ENCODE measurements around the gene CTSW.

Gene CTSW

DNA sequence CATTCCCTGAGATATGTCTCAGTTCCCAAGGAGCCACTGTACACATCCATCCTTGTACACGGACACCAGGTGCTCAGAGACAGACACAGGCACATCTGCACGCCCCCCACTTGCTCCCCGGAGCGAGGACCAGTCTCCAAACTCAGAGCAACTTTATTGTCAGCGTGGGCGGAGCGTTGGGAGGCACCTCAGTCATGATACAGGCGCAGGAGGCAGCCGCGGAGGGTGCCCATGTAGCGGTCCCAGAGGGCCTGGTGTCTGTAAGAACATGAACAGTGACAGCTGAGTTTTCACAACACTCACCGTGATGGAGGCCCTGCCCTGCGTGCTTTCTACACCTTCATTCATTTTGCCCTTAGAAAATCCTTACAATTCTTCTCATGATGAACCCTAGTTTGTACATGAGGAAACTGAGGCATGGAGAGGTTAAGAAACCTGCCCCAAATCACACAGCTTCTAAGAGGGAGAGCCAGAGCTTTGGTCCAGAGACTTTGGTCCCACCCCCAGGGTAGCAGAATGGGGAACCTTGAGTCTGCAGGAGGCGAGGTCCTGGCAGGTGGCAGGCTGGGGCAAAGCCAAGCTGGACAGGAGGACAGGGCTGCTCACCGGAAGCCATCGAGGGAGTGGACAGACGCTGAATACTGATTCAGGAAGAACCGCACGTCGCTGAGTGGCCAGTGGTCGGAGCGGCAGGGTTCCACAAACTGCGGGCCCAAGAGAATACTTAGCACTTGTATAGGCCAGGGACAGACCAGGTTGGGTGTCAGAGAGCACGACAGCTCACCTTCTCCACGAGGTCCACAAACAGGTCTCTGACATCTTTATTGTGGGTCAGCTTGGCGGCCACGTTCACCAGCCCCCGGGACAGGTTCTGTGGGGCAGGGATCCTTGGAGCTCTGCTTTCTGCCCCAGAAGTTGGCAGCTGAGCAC is 4.4 kb downstream of the CTSW start:
- Histone ChIP-seq H3K27me3 (replicated peaks; ENCODE audit: control insufficient read depth, insufficient read depth, low read length) (no peaks in the 10 kb centered on the region), H3K4me3 (replicated peaks; ENCODE audit: low read depth, low read length) (no peak overlapping the region), H3K36me3 (ENCODE audit: control insufficient read depth, insufficient read depth, low read length) (peaks cover 30% of the 10 kb centered on the region)
- no peak for DNase-seq (ENCODE audit: extremely low read depth, insufficient read length)
- TF ChIP-seq, protein P1, sequence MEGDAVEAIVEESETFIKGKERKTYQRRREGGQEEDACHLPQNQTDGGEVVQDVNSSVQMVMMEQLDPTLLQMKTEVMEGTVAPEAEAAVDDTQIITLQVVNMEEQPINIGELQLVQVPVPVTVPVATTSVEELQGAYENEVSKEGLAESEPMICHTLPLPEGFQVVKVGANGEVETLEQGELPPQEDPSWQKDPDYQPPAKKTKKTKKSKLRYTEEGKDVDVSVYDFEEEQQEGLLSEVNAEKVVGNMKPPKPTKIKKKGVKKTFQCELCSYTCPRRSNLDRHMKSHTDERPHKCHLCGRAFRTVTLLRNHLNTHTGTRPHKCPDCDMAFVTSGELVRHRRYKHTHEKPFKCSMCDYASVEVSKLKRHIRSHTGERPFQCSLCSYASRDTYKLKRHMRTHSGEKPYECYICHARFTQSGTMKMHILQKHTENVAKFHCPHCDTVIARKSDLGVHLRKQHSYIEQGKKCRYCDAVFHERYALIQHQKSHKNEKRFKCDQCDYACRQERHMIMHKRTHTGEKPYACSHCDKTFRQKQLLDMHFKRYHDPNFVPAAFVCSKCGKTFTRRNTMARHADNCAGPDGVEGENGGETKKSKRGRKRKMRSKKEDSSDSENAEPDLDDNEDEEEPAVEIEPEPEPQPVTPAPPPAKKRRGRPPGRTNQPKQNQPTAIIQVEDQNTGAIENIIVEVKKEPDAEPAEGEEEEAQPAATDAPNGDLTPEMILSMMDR (IDR thresholded peaks at IDR 0.05; ENCODE audit: insufficient read depth, low read length, poor library complexity, severe bottlenecking), result no peak

DNA sequence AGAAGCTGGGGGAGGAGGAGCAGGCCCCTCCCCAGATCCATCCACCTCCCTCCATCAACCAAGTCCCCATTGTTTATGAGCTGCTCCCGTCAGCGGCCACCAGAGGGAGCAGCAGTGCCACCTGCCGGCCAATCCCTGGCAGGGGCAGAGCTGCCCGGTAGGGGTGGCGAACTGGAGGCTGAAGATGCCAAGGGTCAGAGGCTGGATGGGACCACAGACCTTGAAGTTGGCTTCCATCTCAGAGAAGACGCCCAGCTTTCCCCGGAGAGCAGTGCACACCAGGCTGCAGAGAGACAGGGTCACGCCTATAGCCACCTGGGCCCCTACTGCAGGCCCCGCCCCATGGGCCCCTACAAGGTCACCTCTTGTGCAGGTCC is 5.1 kb downstream of the CTSW start:
- Histone ChIP-seq H3K36me3 (ENCODE audit: control insufficient read depth, insufficient read depth, low read length) (peaks cover 30% of the 10 kb centered on the region), H3K4me3 (replicated peaks; ENCODE audit: low read depth, low read length) (no peak overlapping the region), H3K27me3 (replicated peaks; ENCODE audit: control insufficient read depth, insufficient read depth, low read length) (no peaks in the 10 kb centered on the region)
- TF ChIP-seq, protein P1 (IDR thresholded peaks at IDR 0.05; ENCODE audit: insufficient read depth, low read length, poor library complexity, severe bottlenecking), result peak; percentile 100
- peak; percentile 80 for DNase-seq (ENCODE audit: extremely low read depth, insufficient read length)

DNA sequence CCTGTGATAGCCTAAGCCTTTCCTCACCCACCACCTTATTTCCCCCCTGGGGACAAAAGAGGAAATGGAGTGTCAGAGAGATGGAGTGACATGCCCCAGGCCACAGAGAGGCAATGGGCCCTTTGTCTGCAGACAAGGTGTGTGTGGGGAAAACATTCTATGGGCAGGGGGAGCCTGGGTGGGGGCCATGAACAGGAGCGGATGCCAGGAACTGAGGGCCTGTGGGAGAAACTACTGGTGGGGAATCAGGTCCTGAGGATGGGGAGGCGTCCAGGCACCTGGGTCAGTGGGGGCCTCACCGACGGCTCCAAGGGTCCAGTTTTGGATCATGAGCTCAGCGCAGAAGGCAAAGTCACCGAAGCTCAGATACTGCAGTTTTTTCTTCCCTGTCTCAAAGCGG is 5.6 kb downstream of the CTSW start:
- Histone ChIP-seq H3K4me3 (replicated peaks; ENCODE audit: low read depth, low read length) (no peak overlapping the region), H3K27me3 (replicated peaks; ENCODE audit: control insufficient read depth, insufficient read depth, low read length) (no peaks in the 10 kb centered on the region), H3K36me3 (ENCODE audit: control insufficient read depth, insufficient read depth, low read length) (peaks cover 30% of the 10 kb centered on the region)
- TF ChIP-seq, protein P1 (IDR thresholded peaks at IDR 0.05; ENCODE audit: insufficient read depth, low read length, poor library complexity, severe bottlenecking), result no peak
- no peak for DNase-seq (ENCODE audit: extremely low read depth, insufficient read length)

DNA sequence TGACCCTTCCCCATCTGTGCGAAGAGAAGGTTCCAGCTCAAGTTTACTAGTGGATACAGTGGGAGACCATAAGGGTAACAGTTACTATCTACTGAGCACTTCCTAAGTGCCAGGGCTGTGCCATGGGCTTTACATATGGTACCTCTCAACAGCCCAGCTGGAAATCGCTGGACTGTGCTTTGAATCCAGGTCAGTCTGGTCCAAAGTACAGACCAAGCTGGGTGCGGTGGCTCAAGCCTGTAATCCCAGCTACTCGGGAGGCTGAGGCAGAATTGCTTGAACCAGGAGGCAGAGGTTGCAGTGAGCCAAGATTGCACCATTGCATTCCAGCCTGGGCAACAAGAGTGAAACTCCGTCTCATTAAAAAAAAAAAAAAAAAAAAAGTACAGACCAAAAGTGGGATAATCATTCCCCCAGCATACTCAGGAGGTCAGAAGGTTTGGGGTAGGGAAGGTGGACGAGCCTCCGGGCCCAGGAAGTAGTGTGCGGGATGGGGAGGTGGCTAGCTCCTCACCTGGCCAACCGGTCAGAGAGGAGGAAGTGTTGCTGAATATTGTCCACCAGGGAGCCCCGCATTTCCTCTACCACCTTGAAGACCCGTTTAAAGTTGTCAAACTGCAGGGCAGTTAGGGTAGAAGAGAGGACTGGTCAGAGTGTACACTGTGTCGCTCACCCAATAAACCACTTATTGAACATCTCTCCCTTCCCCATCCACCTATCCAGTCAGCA is 6.3 kb downstream of the CTSW start:
- peaks cover 30% of the 10 kb centered on the region for H3K36me3 ChIP-seq (ENCODE audit: control insufficient read depth, insufficient read depth, low read length)
- H3K27me3 ChIP-seq (replicated peaks; ENCODE audit: control insufficient read depth, insufficient read depth, low read length), result no peaks in the 10 kb centered on the region
- no peak for DNase-seq (ENCODE audit: extremely low read depth, insufficient read length)
- no peak overlapping the region for H3K4me3 ChIP-seq (replicated peaks; ENCODE audit: low read depth, low read length)
- TF ChIP-seq, protein P1 (IDR thresholded peaks at IDR 0.05; ENCODE audit: insufficient read depth, low read length, poor library complexity, severe bottlenecking), result no peak

DNA sequence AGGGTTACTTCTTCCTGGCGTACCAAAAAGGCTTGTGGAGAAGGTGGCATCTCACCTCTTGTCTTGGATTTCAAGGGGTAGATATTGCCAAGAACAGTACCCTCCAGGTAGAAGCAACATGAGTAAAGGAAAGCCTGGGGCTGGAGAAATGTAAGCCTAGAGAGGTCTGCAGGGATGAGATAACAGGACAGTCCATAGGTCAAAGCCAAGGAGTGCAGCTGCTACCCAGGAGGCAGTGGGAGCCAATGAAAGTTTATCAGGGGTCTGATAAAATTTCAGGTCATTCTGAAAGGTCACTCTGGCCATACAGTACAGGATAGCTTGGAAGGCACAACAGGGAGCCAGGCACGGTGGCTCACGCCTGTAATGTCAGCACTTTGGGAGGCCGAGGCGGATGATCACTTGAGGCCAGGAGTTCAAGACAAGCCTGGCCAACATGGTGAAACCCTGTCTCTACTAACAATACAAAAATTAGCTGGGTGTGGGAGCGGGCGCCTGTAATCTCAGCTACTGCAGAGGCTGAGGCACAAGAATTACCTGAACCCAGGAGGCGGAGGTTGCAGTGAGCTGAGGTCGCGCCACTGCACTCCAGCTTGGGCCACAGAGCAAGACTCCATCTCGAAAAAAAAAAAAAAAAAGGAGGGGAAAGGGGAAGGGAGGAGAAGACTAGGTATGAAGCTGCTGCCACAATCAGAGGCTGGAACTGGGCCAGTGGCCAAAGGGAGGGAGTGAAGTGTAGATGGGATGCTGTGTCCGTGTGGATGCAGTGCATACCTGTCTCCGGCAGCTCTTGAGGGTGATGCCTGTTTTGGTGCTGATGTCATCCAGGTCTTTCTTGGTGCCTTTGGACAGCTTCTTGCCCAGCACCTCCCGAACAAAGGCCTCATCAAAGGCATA is 7.4 kb downstream of the CTSW start:
- DNase-seq (ENCODE audit: extremely low read depth, insufficient read length), result no peak
- H3K36me3 ChIP-seq (ENCODE audit: control insufficient read depth, insufficient read depth, low read length), result peaks cover 28% of the 10 kb centered on the region
- no peaks in the 10 kb centered on the region for H3K27me3 ChIP-seq (replicated peaks; ENCODE audit: control insufficient read depth, insufficient read depth, low read length)
- TF ChIP-seq, protein P1 (IDR thresholded peaks at IDR 0.05; ENCODE audit: insufficient read depth, low read length, poor library complexity, severe bottlenecking), result no peak
- H3K4me3 ChIP-seq (replicated peaks; ENCODE audit: low read depth, low read length), result peak overlapping the region; percentile 96

Measured in GM06990 (cell line).